Inflammatory macrophage treated with lipopolysaccharide for 1 hour (primary cell): ENCODE measurements around the gene FOXS1.

Source experiments
- DNase-seq, 2 donors: peaks; one replicate each; pipeline ENCODE4 v3.0.0-alpha.2; 2020 to 2022

The FOXS1 gene

DNA sequence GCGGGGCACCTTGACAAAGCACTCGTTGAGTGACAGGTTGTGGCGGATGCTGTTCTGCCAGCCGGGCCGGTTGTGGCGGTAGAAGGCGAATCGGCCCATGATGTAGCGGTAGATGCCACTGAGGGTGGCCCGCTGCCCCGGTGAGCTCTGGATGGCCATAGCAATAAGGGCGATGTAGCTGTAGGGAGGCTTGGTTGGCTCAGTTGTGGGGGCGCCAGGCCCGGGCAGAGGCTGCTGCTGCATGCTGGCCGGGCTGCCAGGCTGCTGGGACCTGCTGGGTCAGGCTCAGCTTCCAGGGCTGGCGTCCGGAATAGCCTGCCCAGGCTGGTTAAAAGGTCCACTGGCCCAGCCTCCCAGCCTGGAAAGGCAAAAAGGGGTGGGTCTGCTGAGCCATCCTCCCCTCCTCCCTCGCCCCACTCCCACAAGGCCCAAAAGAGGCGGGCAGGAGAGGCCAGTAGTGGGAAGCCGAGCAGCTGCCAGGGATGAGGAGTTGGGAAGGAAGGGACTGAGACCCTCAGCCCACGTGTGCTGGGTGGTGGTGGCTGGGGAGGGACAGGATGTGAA, at the start of gene FOXS1:
FOXS1 (minus strand) TSS at position 305 of the 564 bp plus-strand sequence; CDS start at position 243, 62 bp downstream.
- no peak for DNase-seq

- no peak for DNase-seq
These were observed 45.2 kb upstream of the FOXS1 start for GRCh38 chr20:31890646-31891045.

- no peak for DNase-seq
These were observed 38.4 kb upstream of the FOXS1 start for GRCh38 chr20:31883829-31884228.

- DNase-seq = no peak
These were observed 36.5 kb upstream of the FOXS1 start for GRCh38 chr20:31881945-31882344.

GRCh38 chr20:31879143-31879987, 34.0 kb upstream of the FOXS1 start:
- DNase-seq = peak; percentile 95 to 96

DNA sequence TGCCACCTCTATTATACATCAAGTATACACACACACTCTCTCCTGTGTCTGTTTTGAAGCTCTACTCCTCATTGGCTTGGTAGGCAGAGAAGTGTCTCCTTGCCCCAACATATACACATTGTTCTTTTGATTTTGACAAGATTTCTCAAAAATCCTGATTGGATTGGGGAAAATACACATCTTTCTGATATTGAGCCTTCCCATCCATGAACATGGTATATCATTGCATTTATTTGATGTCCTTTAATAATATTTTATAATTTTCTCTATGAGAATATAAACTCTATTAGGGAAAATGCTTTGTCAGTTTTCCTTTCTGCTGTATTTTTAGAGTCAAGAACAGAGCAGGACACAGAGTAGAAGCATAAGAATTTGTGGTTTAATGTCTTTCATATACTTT, 32.3 kb upstream of the FOXS1 start:
- DNase-seq = no peak

DNA sequence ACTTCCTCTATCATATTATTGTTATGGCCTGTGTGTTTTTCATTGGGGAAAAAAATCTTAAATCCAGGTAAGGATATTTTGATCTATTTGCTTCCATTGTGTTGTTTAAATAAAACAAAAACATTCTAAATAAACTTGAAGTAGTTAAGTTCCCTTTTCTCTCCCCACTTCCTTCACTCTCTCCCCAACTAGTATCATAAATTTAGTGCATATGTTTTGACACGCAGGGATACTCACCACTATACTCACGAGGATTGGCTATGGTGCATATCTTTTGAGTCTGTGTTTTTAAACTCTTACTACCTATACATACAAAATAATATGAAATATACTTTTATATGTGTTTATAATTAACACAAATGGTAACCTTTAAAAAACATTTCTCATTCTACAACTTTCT, 30.3 kb upstream of the FOXS1 start:
- no peak for DNase-seq

- DNase-seq = no peak
These were observed 27.0 kb upstream of the FOXS1 start for GRCh38 chr20:31872406-31872805.

DNA sequence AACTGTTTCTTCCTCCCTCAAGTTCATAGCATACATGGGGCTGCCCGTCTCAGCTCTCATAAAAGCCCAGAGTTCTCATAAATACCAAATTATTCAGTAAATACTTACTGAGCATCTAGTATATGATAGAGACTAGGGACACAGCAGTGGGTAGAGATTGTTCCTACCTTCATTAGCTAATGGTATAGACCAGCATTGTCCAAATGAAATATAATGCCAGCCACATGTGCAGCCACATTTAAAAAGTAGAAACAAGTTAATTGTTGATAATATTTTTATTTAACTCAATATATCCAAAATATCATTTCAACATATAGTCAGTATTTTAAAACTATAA, 26.2 kb upstream of the FOXS1 start:
- no peak for DNase-seq

DNA sequence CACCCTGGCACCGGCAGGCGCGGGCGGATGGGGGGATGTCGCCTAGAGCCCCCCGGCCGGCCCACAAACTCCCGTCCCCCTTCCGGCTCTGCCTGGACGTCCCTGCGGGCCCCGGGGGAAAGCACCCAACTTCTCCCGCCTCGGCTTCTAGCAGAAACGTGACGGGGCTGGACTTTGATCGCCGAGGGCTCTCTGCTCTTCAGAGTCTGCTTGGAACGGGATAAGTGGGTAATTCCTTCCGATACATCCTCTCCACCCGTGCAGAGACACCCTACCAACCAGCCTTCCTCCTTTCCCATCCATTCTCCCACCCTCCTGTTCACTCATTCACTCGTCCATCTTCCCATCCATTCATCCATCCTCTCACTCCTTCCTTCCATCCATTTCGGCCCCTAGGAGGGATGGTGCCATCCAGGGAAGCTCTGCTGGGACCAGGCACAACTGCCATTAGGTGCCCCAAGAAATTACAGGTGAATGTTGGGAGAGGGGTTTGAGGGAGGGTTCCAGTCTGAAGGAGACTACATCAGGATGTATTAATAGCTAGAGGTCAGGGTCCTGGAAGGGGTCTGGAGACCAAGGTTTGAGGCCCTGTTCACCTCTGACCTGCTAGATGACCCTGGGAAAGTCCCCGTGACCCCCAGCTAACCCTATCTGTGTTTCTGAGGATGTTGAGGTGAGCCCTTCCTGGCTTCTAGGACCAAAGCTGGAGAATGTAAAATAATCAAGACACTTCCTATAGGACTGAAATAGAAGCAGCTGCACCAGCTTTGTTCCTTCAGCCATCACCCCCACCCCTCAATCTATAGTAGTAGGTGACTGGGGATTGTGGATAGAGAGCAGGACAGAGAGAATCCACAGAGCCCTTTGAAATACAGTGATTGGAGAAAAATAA, 25.6 kb upstream of the FOXS1 start:
- no peak for DNase-seq

DNA sequence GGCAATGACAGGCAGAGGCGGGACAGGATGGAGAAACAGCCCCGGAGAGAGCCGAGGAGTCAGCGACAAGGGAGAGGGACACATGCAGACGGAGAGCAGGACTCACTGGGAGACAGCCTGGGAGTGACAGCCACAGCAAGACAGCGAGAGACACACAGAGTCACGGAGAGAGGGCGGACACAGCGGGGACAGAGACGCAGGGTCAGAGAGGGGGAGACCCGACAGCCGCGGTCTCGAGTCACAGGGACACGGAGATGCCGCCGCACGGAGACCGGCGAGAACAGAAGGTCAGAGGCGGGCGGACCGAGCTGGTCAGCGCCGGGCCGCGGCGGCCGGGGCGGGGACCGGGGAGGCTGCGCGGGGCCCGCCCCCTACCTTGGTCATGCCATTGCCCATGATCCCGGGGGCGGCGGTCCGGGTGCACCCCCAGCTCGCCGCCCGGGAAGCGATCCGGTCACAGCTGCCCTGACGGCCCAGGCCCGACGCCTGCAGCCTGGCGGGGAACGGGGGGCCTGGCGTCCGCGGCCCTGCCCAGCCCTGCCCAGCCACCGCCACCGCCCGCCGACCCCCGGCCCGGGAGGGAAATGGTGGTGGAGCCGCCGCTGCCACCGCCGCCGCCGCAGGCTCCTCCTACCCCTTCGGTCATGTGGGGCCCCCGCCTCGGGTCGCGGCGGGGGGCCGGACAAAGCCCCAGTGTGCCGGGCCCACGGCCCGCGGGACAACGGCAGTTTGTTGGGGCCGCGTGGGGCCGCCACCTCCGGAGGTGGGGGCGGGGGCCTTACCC, 24.7 kb upstream of the FOXS1 start, which contains the start of the genes DUSP15 and TTLL9:
DUSP15 (minus strand) TSS at position 586 of the 784 bp plus-strand sequence; CDS start at position 396, 190 bp downstream.
TTLL9 (plus strand) TSS at position 693 of the 784 bp plus-strand sequence. CDS start 493 bp downstream, outside the sequence.
- DNase-seq = peak in 1 of 2 donors; percentile 10

DNA sequence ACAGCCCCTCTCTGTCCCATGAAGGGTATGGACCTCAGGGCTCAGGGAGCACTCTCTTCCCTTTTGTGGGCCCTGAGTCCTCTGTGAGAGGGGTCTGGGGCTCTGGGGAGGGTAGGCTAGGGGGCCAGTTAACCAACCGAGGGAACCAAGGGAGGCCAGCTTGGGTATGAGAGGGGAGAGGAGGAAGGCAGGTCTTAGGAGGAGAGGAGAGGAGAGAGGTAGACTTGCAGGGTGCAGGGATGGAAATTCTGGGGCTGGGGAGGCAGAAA, 24.2 kb upstream of the FOXS1 start:
- no peak for DNase-seq

DNA sequence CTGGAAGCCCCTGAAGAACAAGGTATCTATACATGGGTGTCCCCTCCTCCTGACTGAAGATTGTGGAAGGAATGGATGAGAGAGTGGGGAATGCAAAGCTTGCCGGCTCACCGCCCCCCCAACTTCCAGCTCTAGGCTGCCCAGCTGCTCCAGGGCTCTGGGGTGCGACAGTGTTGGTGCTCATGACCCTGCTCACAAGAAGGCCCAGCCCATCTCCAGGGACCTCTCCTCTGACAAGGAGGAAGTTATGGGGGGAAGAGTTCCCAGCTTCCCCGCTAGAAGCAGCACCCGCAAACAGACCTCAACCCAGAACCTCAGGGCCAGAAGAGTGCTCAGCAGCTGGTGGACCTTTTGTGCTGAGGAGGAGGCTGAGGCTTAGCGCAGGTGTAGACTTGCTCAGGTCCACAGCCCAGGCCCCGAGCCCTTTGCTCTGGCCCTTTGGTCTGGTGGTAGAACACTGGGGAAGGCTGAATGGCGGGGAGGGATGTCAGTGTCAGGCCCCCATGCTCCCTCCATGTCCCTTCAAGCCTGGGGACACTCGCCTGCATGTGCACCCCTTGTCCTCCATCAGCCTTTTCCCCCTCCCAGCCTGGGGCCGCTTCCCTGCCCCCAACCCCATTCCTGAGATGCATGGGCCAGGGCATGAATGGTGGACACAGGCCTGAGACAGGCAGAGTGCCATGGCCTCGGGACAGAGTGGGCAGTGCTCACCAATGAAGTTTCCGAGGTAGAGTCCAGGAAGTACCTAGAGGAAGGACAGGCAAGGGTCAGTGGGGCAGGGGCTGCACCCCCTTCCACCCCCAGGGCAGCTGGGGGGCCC, 23.7 kb upstream of the FOXS1 start:
- no peak for DNase-seq

- DNase-seq = no peak
These were observed 20.8 kb upstream of the FOXS1 start for GRCh38 chr20:31866221-31866620.

GRCh38 chr20:31864521-31865400, 19.4 kb upstream of the FOXS1 start:
- DNase-seq = no peak

- DNase-seq = no peak
These were observed 18.1 kb upstream of the FOXS1 start for GRCh38 chr20:31863296-31864085.

GRCh38 chr20:31862506-31862905, 17.1 kb upstream of the FOXS1 start:
- no peak for DNase-seq

GRCh38 chr20:31862157-31862470, 16.7 kb upstream of the FOXS1 start:
- no peak for DNase-seq

- peak; percentile 56 to 57 for DNase-seq
These were observed 16.2 kb upstream of the FOXS1 start for GRCh38 chr20:31861385-31862156.

DNA sequence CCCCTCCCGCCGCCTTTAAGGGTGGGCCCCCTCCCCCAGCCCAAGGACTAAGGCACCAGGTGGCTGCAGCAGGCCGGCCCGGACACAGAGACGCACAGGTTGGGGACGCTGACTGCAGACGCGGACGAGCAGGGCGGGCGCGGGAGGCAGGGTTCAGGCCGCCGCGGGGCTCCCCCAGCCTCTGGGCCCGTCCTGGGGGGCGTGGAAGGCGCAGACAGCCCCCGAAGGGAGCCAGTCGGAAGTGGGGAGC, 15.7 kb upstream of the FOXS1 start:
- DNase-seq = no peak
